A673 (cell line): Measurements from ENCODE around the gene CAMK2A.

Experiments
- CTCF ChIP-seq: fragments of 300-800, 200-600 bp; sonication (generic); conservative IDR thresholded peaks from 2 replicates; pipeline ENCODE4 v1.5.1; 2017; ENCODE audit warnings: low read depth, mild to moderate bottlenecking, antibody characterized with exemption, low read length, moderate library complexity, mixed read lengths
- EZH2 ChIP-seq: fragments of 200-600 bp; sonication (generic); IDR thresholded peaks from 2 replicates; pipeline ENCODE4 v1.6.1; 2017; ENCODE audit warnings: borderline replicate concordance, low read depth, mild to moderate bottlenecking, mixed read lengths, antibody characterized with exemption, low read length; ENCODE audit not compliant: poor library complexity, severe bottlenecking

GRCh38 chr5:150321784-150322183 is 32.2 kb upstream of the CAMK2A start:
- TF ChIP-seq CTCF: no peak
- no peak for TF ChIP-seq EZH2
